ENCODE data around the gene HDAC10. TPM values are rescaled to one million over a fixed set of nuclear protein-coding genes. Genes with fewer than 3 reads are reported as not detected.
A peak's percentile ranks its signal among the peaks of the same experiment; 100 is the strongest.

Gene HDAC10
- total RNA-seq, 1 experiment from 2014 or later, result 45.0 TPM

DNA sequence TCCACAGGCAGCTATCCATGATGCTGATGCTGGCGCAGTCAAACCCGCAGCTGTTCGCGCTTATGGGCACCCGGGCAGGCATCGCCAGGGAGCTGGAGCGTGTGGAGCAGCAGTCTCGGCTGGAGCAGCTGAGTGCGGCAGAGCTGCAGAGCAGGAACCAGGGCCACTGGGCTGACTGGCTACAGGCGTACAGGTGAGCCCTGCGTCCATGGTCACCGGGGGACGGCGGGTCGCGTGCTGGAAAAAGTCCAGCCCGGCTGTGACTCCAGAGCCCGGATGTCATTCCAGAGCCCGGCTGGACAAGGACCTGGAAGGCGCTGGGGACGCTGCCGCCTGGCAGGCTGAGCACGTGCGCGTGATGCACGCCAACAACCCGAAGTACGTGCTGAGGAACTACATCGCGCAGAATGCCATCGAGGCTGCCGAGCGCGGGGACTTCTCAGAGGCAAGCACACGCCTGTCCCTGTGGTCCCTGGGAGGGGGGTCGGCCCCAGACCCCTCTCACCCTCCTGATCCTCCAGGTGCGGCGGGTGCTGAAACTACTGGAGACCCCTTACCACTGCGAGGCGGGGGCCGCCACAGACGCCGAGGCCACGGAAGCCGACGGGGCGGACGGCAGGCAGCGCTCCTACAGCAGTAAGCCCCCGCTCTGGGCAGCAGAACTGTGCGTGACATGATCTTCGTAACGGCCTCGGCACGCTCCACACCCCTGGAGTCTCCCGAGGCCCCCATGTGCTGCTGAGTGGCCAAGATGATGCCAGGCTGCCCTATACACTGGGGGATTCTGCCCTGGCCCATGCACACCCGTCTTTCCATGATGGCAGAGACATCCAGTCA is 34.2 kb downstream of the HDAC10 start:
- Histone ChIP-seq H3T11ph (ENCODE audit: low read length) (no peak overlapping the region), H3K56ac (ENCODE audit: insufficient read length, low read depth, low read length) (no peak overlapping the region), H3K4me2 (ENCODE audit: insufficient read depth, insufficient read length, low read length) (no peak overlapping the region), H3K79me1 (ENCODE audit: insufficient read depth, low read depth, low read length, poor library complexity, severe bottlenecking) (no peaks in the 10 kb centered on the region), H3K27ac (ENCODE audit: insufficient read length, low read depth, low read length) (no peak overlapping the region), H2BK5ac (ENCODE audit: insufficient read length, low read length) (no peak overlapping the region), H3K18ac (ENCODE audit: insufficient read length, low read depth, low read length) (no peak overlapping the region), H4K91ac (ENCODE audit: insufficient read length, low read depth, low read length) (no peak overlapping the region), H3K27me3 (ENCODE audit: insufficient read depth, low read length) (no peaks in the 10 kb centered on the region), H2BK20ac (ENCODE audit: low read depth, low read length, poor library complexity, severe bottlenecking) (no peak overlapping the region), H3K4me1 (ENCODE audit: insufficient read depth, low read length) (no peaks in the 10 kb centered on the region), H3K9ac (ENCODE audit: extremely low read depth, insufficient read length, low read length) (no peak overlapping the region), H4K5ac (ENCODE audit: insufficient read length, low read depth, low read length) (no peak overlapping the region), H3K4ac (ENCODE audit: low read depth, low read length) (no peak overlapping the region), H4K20me1 (ENCODE audit: control insufficient read depth, insufficient read depth, insufficient read length) (peaks cover 3% of the 10 kb centered on the region), H3K79me2 (ENCODE audit: insufficient read depth, low read length) (peaks cover 3% of the 10 kb centered on the region; the same call in 1 of the 2 replicates), H2BK120ac (ENCODE audit: low read depth, low read length, poor library complexity, severe bottlenecking) (no peak overlapping the region), H2BK15ac (ENCODE audit: low read depth, low read length) (no peak overlapping the region), H3K14ac (ENCODE audit: insufficient read depth, low read length) (no peak overlapping the region), H2AFZ (ENCODE audit: low read length) (no peak overlapping the region), H3K23ac (ENCODE audit: insufficient read length, low read depth, low read length) (no peak overlapping the region), H2BK12ac (ENCODE audit: insufficient read length, low read depth, low read length) (no peak overlapping the region), H3K9me3 (ENCODE audit: control insufficient read depth, low read depth, low read length) (no peaks in the 10 kb centered on the region), H2AK5ac (ENCODE audit: insufficient read length, low read length) (no peak overlapping the region), H3K23me2 (ENCODE audit: insufficient read length, low read depth, low read length, poor library complexity, severe bottlenecking) (no peaks in the 10 kb centered on the region), H4K8ac (replicated peaks; ENCODE audit: insufficient read length, low read depth, low read length) (no peak overlapping the region)
- H3K27ac Mint-ChIP-seq, result peak overlapping the region in 1 of 3 experiments; percentile 23; a peak in 1 of 7 replicates
- peaks cover 30 to 81% (median 74%) of the 10 kb centered on the region in 3 experiments for H3K36me3 Mint-ChIP-seq (ENCODE audit: insufficient read depth in 1 of 3, low read depth in 3 of 3)
- TF ChIP-seq, protein P1, sequence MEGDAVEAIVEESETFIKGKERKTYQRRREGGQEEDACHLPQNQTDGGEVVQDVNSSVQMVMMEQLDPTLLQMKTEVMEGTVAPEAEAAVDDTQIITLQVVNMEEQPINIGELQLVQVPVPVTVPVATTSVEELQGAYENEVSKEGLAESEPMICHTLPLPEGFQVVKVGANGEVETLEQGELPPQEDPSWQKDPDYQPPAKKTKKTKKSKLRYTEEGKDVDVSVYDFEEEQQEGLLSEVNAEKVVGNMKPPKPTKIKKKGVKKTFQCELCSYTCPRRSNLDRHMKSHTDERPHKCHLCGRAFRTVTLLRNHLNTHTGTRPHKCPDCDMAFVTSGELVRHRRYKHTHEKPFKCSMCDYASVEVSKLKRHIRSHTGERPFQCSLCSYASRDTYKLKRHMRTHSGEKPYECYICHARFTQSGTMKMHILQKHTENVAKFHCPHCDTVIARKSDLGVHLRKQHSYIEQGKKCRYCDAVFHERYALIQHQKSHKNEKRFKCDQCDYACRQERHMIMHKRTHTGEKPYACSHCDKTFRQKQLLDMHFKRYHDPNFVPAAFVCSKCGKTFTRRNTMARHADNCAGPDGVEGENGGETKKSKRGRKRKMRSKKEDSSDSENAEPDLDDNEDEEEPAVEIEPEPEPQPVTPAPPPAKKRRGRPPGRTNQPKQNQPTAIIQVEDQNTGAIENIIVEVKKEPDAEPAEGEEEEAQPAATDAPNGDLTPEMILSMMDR (conservative IDR thresholded peaks at IDR 0.05), result no peak
- H3K27me3 Mint-ChIP-seq (ENCODE audit: low read depth), result no peaks in the 10 kb centered on the region
- no peak overlapping the region for H3K4me3 Mint-ChIP-seq
- DNase-seq, result no peak
- peaks cover 5 to 9% of the 10 kb centered on the region in 2 experiments for H3K4me1 Mint-ChIP-seq
- H3K9me3 Mint-ChIP-seq, result peaks cover 0 to 8% of the 10 kb centered on the region in 2 experiments; a peak in 1 of 5 replicates
- WGBS (ENCODE audit: extremely low coverage, insufficient read length, low lambda C conversion rate), result no CpG with 5 or more reads among the region's 57 CpGs

Data from H9 (cell line).